ENCODE measurements around the gene DEXI.
"Not testable (repeated sequence)": the region's sequence is repeated elsewhere in the genome, so short reads cannot be mapped to it uniquely, and the experiment has no call there.

The DEXI gene

GRCh38 chr16:10929853-10930754 is 12.2 kb downstream of the DEXI start:
- no peak for ATAC-seq
- TF ChIP-seq RARB (CRISPR knock-in tag; IDR thresholded peaks at IDR 0.05) (no peak), ARNTL (CRISPR knock-in tag; IDR thresholded peaks at IDR 0.05; ENCODE audit: borderline replicate concordance, low read depth) (no peak), CSDC2 (CRISPR knock-in tag; IDR thresholded peaks at IDR 0.05) (no peak), ZNF8 (CRISPR knock-in tag; IDR thresholded peaks at IDR 0.05) (no peak), PPARA (CRISPR knock-in tag; IDR thresholded peaks at IDR 0.05; ENCODE audit: borderline replicate concordance) (no peak), BACH2 (CRISPR knock-in tag; IDR thresholded peaks at IDR 0.05; ENCODE audit: borderline replicate concordance) (no peak), ZFP30 (CRISPR knock-in tag; IDR thresholded peaks at IDR 0.05) (no peak), ISL1 (CRISPR knock-in tag; IDR thresholded peaks at IDR 0.05) (no peak), ZNF70 (CRISPR knock-in tag; IDR thresholded peaks at IDR 0.05) (no peak), TOX (CRISPR knock-in tag; IDR thresholded peaks at IDR 0.05; ENCODE audit: borderline replicate concordance) (no peak), ZC3H10 (CRISPR knock-in tag; IDR thresholded peaks at IDR 0.05) (no peak), TCF4 (CRISPR knock-in tag; IDR thresholded peaks at IDR 0.05; ENCODE audit: borderline replicate concordance) (no peak), ESRRG (CRISPR knock-in tag; IDR thresholded peaks at IDR 0.05) (no peak), POU6F1 (CRISPR knock-in tag; IDR thresholded peaks at IDR 0.05; ENCODE audit: borderline replicate concordance, low read depth) (no peak), GLIS3 (CRISPR knock-in tag; IDR thresholded peaks at IDR 0.05) (no peak), OSR1 (CRISPR knock-in tag; IDR thresholded peaks at IDR 0.05) (no peak), TSHZ2 (CRISPR knock-in tag; IDR thresholded peaks at IDR 0.05) (no peak), ZNF565 (CRISPR knock-in tag; conservative IDR thresholded peaks at IDR 0.05; ENCODE audit: low read depth) (no peak)
- TF ChIP-seq, protein P1, sequence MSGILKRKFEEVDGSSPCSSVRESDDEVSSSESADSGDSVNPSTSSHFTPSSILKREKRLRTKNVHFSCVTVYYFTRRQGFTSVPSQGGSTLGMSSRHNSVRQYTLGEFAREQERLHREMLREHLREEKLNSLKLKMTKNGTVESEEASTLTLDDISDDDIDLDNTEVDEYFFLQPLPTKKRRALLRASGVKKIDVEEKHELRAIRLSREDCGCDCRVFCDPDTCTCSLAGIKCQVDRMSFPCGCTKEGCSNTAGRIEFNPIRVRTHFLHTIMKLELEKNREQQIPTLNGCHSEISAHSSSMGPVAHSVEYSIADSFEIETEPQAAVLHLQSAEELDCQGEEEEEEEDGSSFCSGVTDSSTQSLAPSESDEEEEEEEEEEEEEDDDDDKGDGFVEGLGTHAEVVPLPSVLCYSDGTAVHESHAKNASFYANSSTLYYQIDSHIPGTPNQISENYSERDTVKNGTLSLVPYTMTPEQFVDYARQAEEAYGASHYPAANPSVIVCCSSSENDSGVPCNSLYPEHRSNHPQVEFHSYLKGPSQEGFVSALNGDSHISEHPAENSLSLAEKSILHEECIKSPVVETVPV (CRISPR knock-in tag; IDR thresholded peaks at IDR 0.05): no peak

- ATAC-seq: not testable (repeated sequence)
Observed at GRCh38 chr16:10929097-10929496, 13.2 kb downstream of the DEXI start.

DNA sequence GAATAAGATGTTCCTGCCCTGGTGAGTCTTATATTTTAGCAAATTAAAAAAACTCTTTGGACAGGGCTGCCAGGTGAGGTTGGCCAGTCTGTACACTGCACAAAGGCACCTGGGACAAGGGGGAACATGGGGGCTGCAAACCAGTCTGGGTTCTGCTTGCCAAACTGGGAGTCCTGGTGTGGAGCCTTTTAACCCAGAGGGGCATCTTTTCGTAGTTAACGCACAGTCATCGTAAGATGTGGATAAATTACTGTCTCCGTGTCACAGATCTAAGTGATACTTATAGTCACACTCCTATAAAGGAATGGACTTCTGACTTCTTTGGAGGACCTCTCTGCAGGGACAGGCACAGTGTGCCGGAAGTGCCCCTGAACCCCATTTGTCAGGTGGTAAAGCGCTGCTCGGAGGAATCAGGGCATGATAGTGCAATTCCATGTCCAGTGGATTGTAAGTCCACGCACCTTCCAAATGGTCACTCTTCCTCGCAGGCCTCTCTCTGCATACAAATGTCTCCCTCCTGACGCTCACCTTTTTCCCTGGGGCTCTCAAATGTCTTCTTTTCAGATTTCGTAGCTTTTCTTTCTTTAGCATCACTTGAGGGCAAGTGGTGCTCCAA is 14.7 kb downstream of the DEXI start:
- ATAC-seq: no peak
- no peak for TF ChIP-seq ZFP3 (CRISPR knock-in tag; IDR thresholded peaks at IDR 0.05)
- no peak for TF ChIP-seq ZC3H10 (CRISPR knock-in tag; IDR thresholded peaks at IDR 0.05)
- TF ChIP-seq OSR1 (CRISPR knock-in tag; IDR thresholded peaks at IDR 0.05): no peak
- no peak for TF ChIP-seq ZNF565 (CRISPR knock-in tag; conservative IDR thresholded peaks at IDR 0.05; ENCODE audit: low read depth)
- no peak for TF ChIP-seq ZFP30 (CRISPR knock-in tag; IDR thresholded peaks at IDR 0.05)
- no peak for TF ChIP-seq ZNF8 (CRISPR knock-in tag; IDR thresholded peaks at IDR 0.05)
- no peak for TF ChIP-seq TOX (CRISPR knock-in tag; IDR thresholded peaks at IDR 0.05; ENCODE audit: borderline replicate concordance)
- no peak for TF ChIP-seq ESRRG (CRISPR knock-in tag; IDR thresholded peaks at IDR 0.05)
- TF ChIP-seq, protein P1 (CRISPR knock-in tag; IDR thresholded peaks at IDR 0.05): no peak
- TF ChIP-seq PATZ1 (CRISPR knock-in tag; IDR thresholded peaks at IDR 0.05; ENCODE audit: borderline replicate concordance): no peak
- TF ChIP-seq POU6F1 (CRISPR knock-in tag; IDR thresholded peaks at IDR 0.05; ENCODE audit: borderline replicate concordance, low read depth): no peak
- no peak for TF ChIP-seq BACH2 (CRISPR knock-in tag; IDR thresholded peaks at IDR 0.05; ENCODE audit: borderline replicate concordance)
- TF ChIP-seq TSHZ2 (CRISPR knock-in tag; IDR thresholded peaks at IDR 0.05): no peak

Data from SK-N-SH treated with all-trans-retinoic acid at 6 μM for 48 hours (cell line).